ENCODE data around the gene GRK7. TPM values are rescaled to one million over a fixed set of nuclear protein-coding genes. Genes with fewer than 3 reads are reported as not detected.

Gene GRK7
- total and polyA plus RNA-seq, 9 of the 15 experiments (the other 6 are each of a cell fraction or from before 2014, with no cell fraction given) = 0.01 to 0.08 (median 0.04) TPM; not detected in 3

GRCh38 chr3:141804778-141805639 is 41.8 kb downstream of the GRK7 start (continued):
- TF ChIP-seq ZBTB5 (IDR thresholded peaks at IDR 0.05) (peak; percentile 78), MEIS2 (IDR thresholded peaks at IDR 0.05; ENCODE audit: partially characterized antibody) (peak; percentile 84), CUX1 (CRISPR knock-in tag; IDR thresholded peaks at IDR 0.05) (peak; percentile 24; the same call in 1 of the 2 replicates), TEAD4 (IDR thresholded peaks at IDR 0.05; ENCODE audit: low read length) (peak; percentile 96), TEAD4 (CRISPR knock-in tag; IDR thresholded peaks at IDR 0.05; ENCODE audit: borderline replicate concordance) (no peak), SMAD4 (CRISPR knock-in tag; conservative IDR thresholded peaks at IDR 0.05) (peak; percentile 93), RAD21 (CRISPR knock-in tag; conservative IDR thresholded peaks at IDR 0.05 in 1 of 2, IDR thresholded peaks at IDR 0.05 in 1 of 2) (no peak), HNRNPH1 (optimal IDR thresholded peaks at IDR 0.05; ENCODE audit: low read depth, low read length) (no peak), ZBTB43 (CRISPR knock-in tag; IDR thresholded peaks at IDR 0.05) (peak; percentile 77), ZNF785 (CRISPR knock-in tag; IDR thresholded peaks at IDR 0.05) (no peak), FOS (IDR thresholded peaks at IDR 0.05; ENCODE audit: extremely low read depth, insufficient read length) (peak; percentile 38), HLTF (IDR thresholded peaks at IDR 0.05) (peak; percentile 99)

All from K562 (cell line).